ENCODE data around the gene PIGU.
A peak's percentile ranks its signal among the peaks of the same experiment; 100 is the strongest.

The PIGU gene

GRCh38 chr20:34515484-34516246, 161.2 kb downstream of the PIGU start (continued):
- TF ChIP-seq ZNF843 (tag by site-specific recombination; IDR thresholded peaks at IDR 0.05) (peak; percentile 45; the same call in 1 of the 2 replicates), KLF1 (tag by site-specific recombination; IDR thresholded peaks at IDR 0.05) (peak; percentile 40), ZNF768 (tag by site-specific recombination; IDR thresholded peaks at IDR 0.05) (no peak), ZNF473 (tag by site-specific recombination; IDR thresholded peaks at IDR 0.05) (no peak), TCF7L2 (IDR thresholded peaks at IDR 0.05; ENCODE audit: borderline replicate concordance, low read depth, low read length) (no peak), REST (tag by site-specific recombination; IDR thresholded peaks at IDR 0.05) (no peak; the same call in 1 of the 2 replicates), ZIC2 (tag by site-specific recombination; IDR thresholded peaks at IDR 0.05) (no peak), WT1 (tag by site-specific recombination; IDR thresholded peaks at IDR 0.05) (0 out of 2 replicates have a peak, but pooled peaks have one; percentile 9), ZNF549 (tag by site-specific recombination; IDR thresholded peaks at IDR 0.05) (no peak), ZNF335 (tag by site-specific recombination; conservative IDR thresholded peaks at IDR 0.05) (peak; percentile 55), ZBTB7A (tag by site-specific recombination; IDR thresholded peaks at IDR 0.05; ENCODE audit: low read depth) (peak; percentile 90; the same call in 1 of the 2 replicates), ZNF670 (tag by site-specific recombination; IDR thresholded peaks at IDR 0.05; ENCODE audit: low read depth) (no peak), ZNF610 (tag by site-specific recombination; IDR thresholded peaks at IDR 0.05; ENCODE audit: borderline replicate concordance) (no peak), HOXA7 (CRISPR knock-in tag; IDR thresholded peaks at IDR 0.05; ENCODE audit: borderline replicate concordance) (no peak), HOXC10 (CRISPR knock-in tag; IDR thresholded peaks at IDR 0.05) (no peak), ZNF544 (tag by site-specific recombination; IDR thresholded peaks at IDR 0.05) (no peak), CTCF (tag by site-specific recombination; IDR thresholded peaks at IDR 0.05) (0 out of 2 replicates have a peak, but pooled peaks have one; percentile 46), SP7 (tag by site-specific recombination; IDR thresholded peaks at IDR 0.05) (no peak), ZNF791 (tag by site-specific recombination; IDR thresholded peaks at IDR 0.05) (no peak), ZBTB21 (tag by site-specific recombination; IDR thresholded peaks at IDR 0.05) (no peak), ELK4 (IDR thresholded peaks at IDR 0.05; ENCODE audit: borderline replicate concordance, low read depth, low read length) (no peak), ZNF221 (tag by site-specific recombination; IDR thresholded peaks at IDR 0.05; ENCODE audit: borderline replicate concordance) (no peak), ZNF366 (tag by site-specific recombination; conservative IDR thresholded peaks at IDR 0.05) (no peak), ZNF302 (tag by site-specific recombination; IDR thresholded peaks at IDR 0.05; ENCODE audit: low read depth) (no peak), ZNF555 (tag by site-specific recombination; conservative IDR thresholded peaks at IDR 0.05) (no peak), KLF7 (tag by site-specific recombination; IDR thresholded peaks at IDR 0.05; ENCODE audit: borderline replicate concordance) (no peak), ZNF501 (tag by site-specific recombination; IDR thresholded peaks at IDR 0.05) (peak; percentile 63; the same call in 1 of the 2 replicates), KLF16 (tag by site-specific recombination; IDR thresholded peaks at IDR 0.05) (no peak), ZNF76 (tag by site-specific recombination; IDR thresholded peaks at IDR 0.05; ENCODE audit: borderline replicate concordance, low read depth) (peak; percentile 67), SETDB1 (IDR thresholded peaks at IDR 0.05; ENCODE audit: insufficient read length, low read length) (peak; percentile 24)
- TF ChIP-seq, protein P1, sequence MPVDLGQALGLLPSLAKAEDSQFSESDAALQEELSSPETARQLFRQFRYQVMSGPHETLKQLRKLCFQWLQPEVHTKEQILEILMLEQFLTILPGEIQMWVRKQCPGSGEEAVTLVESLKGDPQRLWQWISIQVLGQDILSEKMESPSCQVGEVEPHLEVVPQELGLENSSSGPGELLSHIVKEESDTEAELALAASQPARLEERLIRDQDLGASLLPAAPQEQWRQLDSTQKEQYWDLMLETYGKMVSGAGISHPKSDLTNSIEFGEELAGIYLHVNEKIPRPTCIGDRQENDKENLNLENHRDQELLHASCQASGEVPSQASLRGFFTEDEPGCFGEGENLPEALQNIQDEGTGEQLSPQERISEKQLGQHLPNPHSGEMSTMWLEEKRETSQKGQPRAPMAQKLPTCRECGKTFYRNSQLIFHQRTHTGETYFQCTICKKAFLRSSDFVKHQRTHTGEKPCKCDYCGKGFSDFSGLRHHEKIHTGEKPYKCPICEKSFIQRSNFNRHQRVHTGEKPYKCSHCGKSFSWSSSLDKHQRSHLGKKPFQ (tag by site-specific recombination; IDR thresholded peaks at IDR 0.05) = peak; percentile 97
- TF ChIP-seq, protein P2, sequence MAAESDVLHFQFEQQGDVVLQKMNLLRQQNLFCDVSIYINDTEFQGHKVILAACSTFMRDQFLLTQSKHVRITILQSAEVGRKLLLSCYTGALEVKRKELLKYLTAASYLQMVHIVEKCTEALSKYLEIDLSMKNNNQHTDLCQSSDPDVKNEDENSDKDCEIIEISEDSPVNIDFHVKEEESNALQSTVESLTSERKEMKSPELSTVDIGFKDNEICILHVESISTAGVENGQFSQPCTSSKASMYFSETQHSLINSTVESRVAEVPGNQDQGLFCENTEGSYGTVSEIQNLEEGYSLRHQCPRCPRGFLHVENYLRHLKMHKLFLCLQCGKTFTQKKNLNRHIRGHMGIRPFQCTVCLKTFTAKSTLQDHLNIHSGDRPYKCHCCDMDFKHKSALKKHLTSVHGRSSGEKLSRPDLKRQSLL (tag by site-specific recombination; IDR thresholded peaks at IDR 0.05) = no peak

All from HEK293 (cell line).